ENCODE measurements around the gene FERMT1.

DNA sequence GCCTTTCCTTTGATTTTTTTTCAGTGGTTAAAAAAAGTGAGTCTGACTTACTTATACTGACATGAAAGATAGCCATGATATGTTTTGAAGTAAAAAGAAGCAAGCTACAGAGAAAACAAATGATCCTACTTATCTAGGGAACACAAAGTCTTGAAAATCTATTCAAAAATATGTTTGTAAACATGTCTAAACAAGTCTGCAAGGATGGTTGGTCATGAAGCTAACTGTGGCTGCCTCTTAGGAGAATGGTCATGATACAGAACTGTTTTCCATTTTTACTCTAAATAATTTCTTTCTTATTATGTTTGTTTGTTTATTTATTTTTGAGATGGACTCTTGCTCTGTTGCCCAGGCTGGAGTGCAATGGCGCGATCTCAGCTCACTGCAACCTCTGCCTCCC, 21.5 kb downstream of the FERMT1 start:
- TF ChIP-seq ZNF274 (IDR thresholded peaks at IDR 0.05; ENCODE audit: low read depth, low read length) (no peak), SUZ12 (IDR thresholded peaks at IDR 0.05; ENCODE audit: extremely low read depth, insufficient read depth, insufficient read length) (no peak), YY1 (IDR thresholded peaks at IDR 0.05; ENCODE audit: insufficient read depth, insufficient read length) (no peak)
